IPS-20b (cell line): ENCODE measurements around the gene CDK18.
A peak's percentile ranks its signal among the peaks of the same experiment; 100 is the strongest.

Experiments used
- H3K27ac ChIP-seq: one replicate; pipeline ENCODE4 v1.5.1; 2013; ENCODE audit warnings: low read length
- H3K27me3 ChIP-seq: 2 replicates; pipeline ENCODE4 v1.6.1; 2013; ENCODE audit warnings: mild to moderate bottlenecking, low read length, inconsistent platforms; ENCODE audit not compliant: insufficient read depth
- H3K36me3 ChIP-seq: 2 replicates; pipeline ENCODE4 v1.6.1; 2013; ENCODE audit warnings: low read depth, mild to moderate bottlenecking, inconsistent platforms, low read length, moderate library complexity; ENCODE audit not compliant: insufficient read depth
- H3K4me1 ChIP-seq: 2 replicates; pipeline ENCODE4 v1.6.1; 2013; ENCODE audit warnings: mild to moderate bottlenecking, control low read depth, inconsistent platforms, low read length, moderate library complexity; ENCODE audit not compliant: insufficient read depth
- H3K4me3 ChIP-seq: 2 replicates; pipeline ENCODE4 v1.5.1; 2013; ENCODE audit warnings: mild to moderate bottlenecking, low read length, inconsistent platforms
- H3K9ac ChIP-seq: 2 replicates; pipeline ENCODE4 v1.6.1; 2013; ENCODE audit warnings: low read depth, mild to moderate bottlenecking, inconsistent platforms, low read length, moderate library complexity
- H3K9me3 ChIP-seq: 2 replicates; pipeline ENCODE4 v1.6.1; 2013; ENCODE audit warnings: mild to moderate bottlenecking, low read depth, low read length, inconsistent platforms; ENCODE audit not compliant: insufficient read depth

Gene CDK18

DNA sequence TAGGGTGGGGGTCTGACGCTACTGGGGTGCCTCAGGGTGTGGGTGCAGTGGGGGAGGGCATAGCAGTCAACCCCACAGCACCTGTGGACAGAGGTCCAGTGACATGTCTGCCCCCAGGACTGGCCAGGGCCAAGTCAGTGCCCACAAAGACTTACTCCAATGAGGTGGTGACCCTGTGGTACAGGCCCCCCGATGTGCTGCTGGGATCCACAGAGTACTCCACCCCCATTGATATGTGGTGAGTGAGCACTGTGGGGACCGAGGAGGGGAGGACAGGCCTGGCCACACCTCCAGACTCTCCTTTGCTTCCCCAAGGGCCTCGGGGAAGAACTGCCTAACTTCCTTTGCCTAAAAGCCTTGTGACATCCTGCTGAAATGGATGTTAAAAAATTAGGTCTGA lies 23.5 kb downstream of the CDK18 start:
- H3K4me3 ChIP-seq: no peak overlapping the region
- no peak overlapping the region for H3K27ac ChIP-seq
- no peaks in the 10 kb centered on the region for H3K27me3 ChIP-seq
- no peak overlapping the region for H3K9ac ChIP-seq
- no peaks in the 10 kb centered on the region for H3K9me3 ChIP-seq
- peaks cover 39% of the 10 kb centered on the region for H3K36me3 ChIP-seq
- H3K4me1 ChIP-seq: 0 out of 2 replicates have a peak, but pooled peaks cover 5% of the 10 kb centered on the region

- 0 out of 2 replicates have a peak, but pooled peaks cover 5% of the 10 kb centered on the region for H3K4me1 ChIP-seq
- H3K9ac ChIP-seq: no peak overlapping the region
- H3K36me3 ChIP-seq: peaks cover 39% of the 10 kb centered on the region
- H3K27me3 ChIP-seq: no peaks in the 10 kb centered on the region
- H3K4me3 ChIP-seq: peak overlapping the region; percentile 3; the same call in 1 of the 2 replicates
- H3K27ac ChIP-seq: no peak overlapping the region
- no peaks in the 10 kb centered on the region for H3K9me3 ChIP-seq
Measured at GRCh38 chr1:205528446-205528886, 24.0 kb downstream of the CDK18 start.

DNA sequence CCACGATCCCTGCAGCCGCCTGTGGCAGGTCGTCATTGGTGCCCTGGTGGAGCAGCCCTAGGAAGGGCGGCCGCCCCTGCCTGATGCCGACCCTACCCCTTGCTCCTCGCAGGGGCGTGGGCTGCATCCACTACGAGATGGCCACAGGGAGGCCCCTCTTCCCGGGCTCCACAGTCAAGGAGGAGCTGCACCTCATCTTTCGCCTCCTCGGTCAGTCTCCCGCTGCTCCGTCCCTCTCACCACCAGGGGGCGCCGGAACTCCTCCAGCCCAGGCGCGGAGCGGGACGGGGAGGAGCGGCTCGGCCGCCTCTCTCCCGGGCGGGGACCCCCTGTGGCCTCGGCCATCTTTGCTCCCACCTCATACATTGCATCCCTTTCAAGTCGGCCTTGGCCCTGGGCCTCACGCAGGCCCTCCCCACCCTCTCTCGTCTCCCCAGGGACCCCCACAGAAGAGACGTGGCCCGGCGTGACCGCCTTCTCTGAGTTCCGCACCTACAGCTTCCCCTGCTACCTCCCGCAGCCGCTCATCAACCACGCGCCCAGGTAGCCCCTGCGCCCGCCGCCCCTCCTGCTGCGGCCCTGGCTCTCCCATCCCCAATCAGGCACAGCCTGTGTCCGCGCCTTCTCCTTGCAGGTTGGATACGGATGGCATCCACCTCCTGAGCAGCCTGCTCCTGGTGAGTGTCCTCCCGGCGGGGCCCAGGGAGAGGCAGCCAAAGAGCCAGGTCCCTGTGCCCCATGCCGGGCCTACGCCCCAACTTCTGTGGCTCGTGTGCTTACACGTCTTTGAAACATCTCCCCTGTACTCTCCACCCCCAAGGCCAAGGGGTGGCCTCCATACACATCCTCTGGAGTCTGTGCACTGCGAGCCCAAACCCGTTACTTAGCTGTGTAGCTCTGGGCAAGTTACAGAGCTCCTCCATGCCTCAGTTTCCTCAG lies 24.7 kb downstream of the CDK18 start:
- Histone ChIP-seq H3K9ac (no peak overlapping the region), H3K36me3 (peaks cover 39% of the 10 kb centered on the region), H3K27me3 (peaks cover 1% of the 10 kb centered on the region; the same call in 1 of the 2 replicates), H3K27ac (no peak overlapping the region), H3K9me3 (no peaks in the 10 kb centered on the region), H3K4me3 (peak overlapping the region; percentile 3; the same call in 1 of the 2 replicates), H3K4me1 (0 out of 2 replicates have a peak, but pooled peaks cover 5% of the 10 kb centered on the region)

GRCh38 chr1:205530116-205530515 lies 25.6 kb downstream of the CDK18 start:
- H3K9ac ChIP-seq: no peak overlapping the region
- peaks cover 32% of the 10 kb centered on the region for H3K36me3 ChIP-seq
- no peak overlapping the region for H3K4me3 ChIP-seq
- no peak overlapping the region for H3K27ac ChIP-seq
- H3K4me1 ChIP-seq: 0 out of 2 replicates have a peak, but pooled peaks cover 5% of the 10 kb centered on the region
- peaks cover 11% of the 10 kb centered on the region for H3K27me3 ChIP-seq
- H3K9me3 ChIP-seq: no peaks in the 10 kb centered on the region

GRCh38 chr1:205531191-205532025 lies 26.9 kb downstream of the CDK18 start:
- Histone ChIP-seq H3K4me1 (0 out of 2 replicates have a peak, but pooled peaks cover 5% of the 10 kb centered on the region), H3K27me3 (peaks cover 24% of the 10 kb centered on the region)

GRCh38 chr1:205532026-205532898 lies 27.8 kb downstream of the CDK18 start:
- peaks cover 24% of the 10 kb centered on the region; the same call in 1 of the 2 replicates for H3K36me3 ChIP-seq
- 0 out of 2 replicates have a peak, but pooled peaks cover 5% of the 10 kb centered on the region for H3K4me1 ChIP-seq
- peaks cover 32% of the 10 kb centered on the region for H3K27me3 ChIP-seq
- H3K9ac ChIP-seq: no peak overlapping the region
- H3K9me3 ChIP-seq: no peaks in the 10 kb centered on the region
- no peak overlapping the region for H3K4me3 ChIP-seq
- H3K27ac ChIP-seq: no peak overlapping the region

More at GRCh38 chr1:205531191-205532025, 26.9 kb downstream of the CDK18 start:
- Histone ChIP-seq H3K9me3 (no peaks in the 10 kb centered on the region), H3K36me3 (peaks cover 24% of the 10 kb centered on the region), H3K9ac (no peak overlapping the region), H3K4me3 (no peak overlapping the region), H3K27ac (no peak overlapping the region)

- Histone ChIP-seq H3K4me1 (0 out of 2 replicates have a peak, but pooled peaks cover 4% of the 10 kb centered on the region), H3K9me3 (no peaks in the 10 kb centered on the region), H3K36me3 (peaks cover 24% of the 10 kb centered on the region; the same call in 1 of the 2 replicates), H3K27me3 (peaks cover 40% of the 10 kb centered on the region), H3K9ac (no peak overlapping the region), H3K4me3 (no peak overlapping the region), H3K27ac (no peak overlapping the region)
Measured at GRCh38 chr1:205532996-205533735, 28.7 kb downstream of the CDK18 start.

DNA sequence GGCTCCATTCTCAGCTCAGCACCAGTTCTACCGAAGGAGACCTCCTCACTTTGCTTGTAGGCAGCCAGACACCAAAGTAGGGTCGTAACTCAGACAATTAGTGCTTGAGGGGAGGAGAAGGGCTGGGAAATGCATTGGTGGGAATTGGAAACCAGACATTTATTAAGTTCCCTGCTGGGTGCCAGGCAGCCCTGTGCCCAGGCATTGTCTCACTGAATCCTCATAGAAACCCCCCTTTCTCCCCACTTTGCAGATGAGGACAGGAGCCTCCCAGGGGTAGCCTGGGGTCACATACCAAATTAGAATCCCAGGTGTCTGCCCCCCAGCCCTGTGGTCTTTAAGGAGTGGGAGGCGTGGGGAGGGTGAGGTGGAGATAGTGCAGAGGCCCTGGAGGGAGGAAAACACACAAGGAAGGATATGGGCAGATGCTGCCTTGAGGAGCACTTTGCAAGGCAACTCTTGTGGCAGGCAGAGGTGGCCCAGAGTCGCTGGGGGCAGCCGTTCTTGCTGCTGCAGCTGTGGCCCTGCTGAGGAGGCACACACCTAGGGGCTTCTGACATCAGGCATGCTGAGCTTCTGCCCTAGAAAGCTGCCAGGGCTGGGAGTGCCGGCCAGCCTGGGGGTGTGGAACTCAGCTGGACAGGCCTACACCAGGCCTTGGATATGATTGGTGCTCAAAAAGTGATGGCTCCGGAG lies 29.4 kb downstream of the CDK18 start:
- peaks cover 24% of the 10 kb centered on the region; the same call in 1 of the 2 replicates for H3K36me3 ChIP-seq
- no peak overlapping the region for H3K9ac ChIP-seq
- H3K9me3 ChIP-seq: no peaks in the 10 kb centered on the region
- no peaks in the 10 kb centered on the region for H3K4me1 ChIP-seq
- H3K27me3 ChIP-seq: peaks cover 48% of the 10 kb centered on the region
- H3K4me3 ChIP-seq: no peak overlapping the region
- no peak overlapping the region for H3K27ac ChIP-seq

DNA sequence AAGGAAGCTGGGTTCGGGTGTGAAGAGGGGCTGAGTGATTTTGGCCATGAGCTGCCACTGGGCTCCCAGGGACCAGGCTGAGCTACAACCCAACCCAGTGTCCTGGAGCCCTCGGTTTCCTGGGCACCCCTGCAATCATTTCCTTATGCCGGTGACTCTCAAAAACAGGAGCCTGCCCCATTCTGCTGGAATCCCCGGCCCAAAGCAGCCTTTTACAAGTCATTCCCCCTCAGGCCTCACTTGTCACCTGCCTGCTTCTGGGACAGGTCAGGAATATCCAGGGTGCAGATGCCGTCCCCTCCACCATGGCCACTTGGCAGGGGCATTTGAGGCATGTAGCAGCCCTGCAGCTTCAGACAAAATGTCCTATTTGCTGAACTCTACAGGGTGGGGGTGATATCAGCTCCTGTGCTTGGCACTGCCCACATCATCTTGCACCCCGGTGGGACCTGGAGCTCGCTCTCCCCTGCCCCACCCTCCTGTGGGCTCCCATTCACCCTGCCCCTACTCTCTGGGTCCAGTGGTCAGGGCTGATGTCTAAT lies 30.0 kb downstream of the CDK18 start:
- H3K27me3 ChIP-seq: peaks cover 53% of the 10 kb centered on the region
- no peaks in the 10 kb centered on the region for H3K9me3 ChIP-seq
- H3K4me1 ChIP-seq: no peaks in the 10 kb centered on the region
- H3K36me3 ChIP-seq: peaks cover 24% of the 10 kb centered on the region; the same call in 1 of the 2 replicates
- no peak overlapping the region for H3K27ac ChIP-seq
- H3K9ac ChIP-seq: no peak overlapping the region
- no peak overlapping the region for H3K4me3 ChIP-seq

DNA sequence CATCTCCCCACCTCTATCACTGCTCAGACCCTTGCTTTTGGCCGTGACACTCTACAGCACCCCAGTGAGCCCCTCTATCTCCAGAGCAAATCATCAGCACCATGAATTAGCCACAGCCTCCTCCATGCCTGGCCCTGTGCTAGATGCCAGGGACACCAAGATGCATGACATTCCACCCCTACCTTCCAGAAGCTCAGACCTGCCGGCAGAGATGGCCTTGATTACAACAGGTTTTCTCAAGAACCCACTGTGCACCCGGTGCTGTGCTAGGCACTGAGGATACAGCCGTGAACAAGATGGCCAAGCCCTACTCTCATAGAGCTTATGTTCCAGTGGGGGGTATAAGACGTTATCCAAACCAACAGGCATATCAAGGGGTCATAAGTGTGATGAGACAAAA lies 30.6 kb downstream of the CDK18 start:
- Histone ChIP-seq H3K9ac (no peak overlapping the region), H3K36me3 (peaks cover 18% of the 10 kb centered on the region; the same call in 1 of the 2 replicates), H3K27ac (no peak overlapping the region), H3K27me3 (peaks cover 58% of the 10 kb centered on the region), H3K4me1 (no peaks in the 10 kb centered on the region), H3K9me3 (no peaks in the 10 kb centered on the region), H3K4me3 (no peak overlapping the region)
